ENCODE measurements around the gene CARHSP1. TPM values are rescaled to one million over a fixed set of nuclear protein-coding genes. Genes with fewer than 3 reads are reported as not detected.

Gene CARHSP1
- total RNA-seq, 4 donors from 2014 or later = 89.3 to 135 (median 124) TPM

DNA sequence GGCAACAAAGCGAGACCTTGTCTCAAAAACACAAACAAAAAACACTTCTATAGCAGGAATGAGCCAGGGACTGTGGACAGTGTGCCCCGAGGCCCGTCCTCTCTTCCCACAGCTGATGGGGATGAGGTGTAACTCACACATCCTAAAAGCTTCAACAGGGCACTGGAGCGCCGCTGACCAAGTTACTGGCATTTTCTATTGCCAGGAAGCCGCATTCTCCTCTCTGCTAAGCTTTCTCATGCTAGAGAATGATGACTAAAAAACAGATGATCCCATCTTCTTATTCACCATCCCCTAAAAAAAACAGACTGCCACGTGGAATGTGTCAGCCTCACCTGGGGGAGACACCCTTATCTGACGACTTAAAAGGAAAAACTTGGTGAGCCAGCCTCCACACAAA, 16.3 kb downstream of the CARHSP1 start:
- TF ChIP-seq, protein P1, sequence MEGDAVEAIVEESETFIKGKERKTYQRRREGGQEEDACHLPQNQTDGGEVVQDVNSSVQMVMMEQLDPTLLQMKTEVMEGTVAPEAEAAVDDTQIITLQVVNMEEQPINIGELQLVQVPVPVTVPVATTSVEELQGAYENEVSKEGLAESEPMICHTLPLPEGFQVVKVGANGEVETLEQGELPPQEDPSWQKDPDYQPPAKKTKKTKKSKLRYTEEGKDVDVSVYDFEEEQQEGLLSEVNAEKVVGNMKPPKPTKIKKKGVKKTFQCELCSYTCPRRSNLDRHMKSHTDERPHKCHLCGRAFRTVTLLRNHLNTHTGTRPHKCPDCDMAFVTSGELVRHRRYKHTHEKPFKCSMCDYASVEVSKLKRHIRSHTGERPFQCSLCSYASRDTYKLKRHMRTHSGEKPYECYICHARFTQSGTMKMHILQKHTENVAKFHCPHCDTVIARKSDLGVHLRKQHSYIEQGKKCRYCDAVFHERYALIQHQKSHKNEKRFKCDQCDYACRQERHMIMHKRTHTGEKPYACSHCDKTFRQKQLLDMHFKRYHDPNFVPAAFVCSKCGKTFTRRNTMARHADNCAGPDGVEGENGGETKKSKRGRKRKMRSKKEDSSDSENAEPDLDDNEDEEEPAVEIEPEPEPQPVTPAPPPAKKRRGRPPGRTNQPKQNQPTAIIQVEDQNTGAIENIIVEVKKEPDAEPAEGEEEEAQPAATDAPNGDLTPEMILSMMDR (IDR thresholded peaks at IDR 0.05) = no peak
- ATAC-seq (ENCODE audit: low FRiP score) (peak; percentile 26), DNase-seq (ENCODE audit: low spot score) (no peak)

DNA sequence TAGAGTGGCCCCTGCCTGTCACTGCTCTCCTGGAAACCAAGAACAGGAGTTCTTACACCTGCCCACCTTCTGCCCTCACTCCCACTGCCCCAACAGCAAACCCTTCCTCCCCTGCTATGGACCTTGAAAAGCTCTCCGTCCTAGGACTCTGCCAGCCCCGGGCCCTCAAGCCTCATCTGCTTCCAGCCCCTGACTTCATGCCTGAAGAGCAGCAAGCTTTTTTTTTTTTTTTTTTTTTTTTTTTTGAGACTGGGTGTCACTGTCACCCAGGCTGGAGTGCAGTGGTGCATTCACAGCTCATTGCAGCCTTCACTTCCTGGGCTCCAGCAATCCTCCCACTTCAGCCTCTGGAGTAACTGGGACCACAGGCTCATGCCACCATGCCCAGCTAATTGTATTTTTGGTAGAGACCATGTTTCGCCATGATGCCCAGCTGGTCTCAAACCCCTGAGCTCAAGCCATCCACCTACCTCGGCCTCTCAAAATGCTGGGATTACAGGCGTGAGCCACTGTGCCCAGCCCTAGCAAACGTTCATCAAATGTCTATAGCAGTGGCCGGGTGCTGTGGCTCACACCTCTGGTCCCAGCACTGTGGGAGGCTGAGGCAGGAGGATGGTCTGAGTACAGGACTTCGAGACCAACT, 16.9 kb downstream of the CARHSP1 start:
- ATAC-seq (ENCODE audit: low FRiP score) = no peak

DNA sequence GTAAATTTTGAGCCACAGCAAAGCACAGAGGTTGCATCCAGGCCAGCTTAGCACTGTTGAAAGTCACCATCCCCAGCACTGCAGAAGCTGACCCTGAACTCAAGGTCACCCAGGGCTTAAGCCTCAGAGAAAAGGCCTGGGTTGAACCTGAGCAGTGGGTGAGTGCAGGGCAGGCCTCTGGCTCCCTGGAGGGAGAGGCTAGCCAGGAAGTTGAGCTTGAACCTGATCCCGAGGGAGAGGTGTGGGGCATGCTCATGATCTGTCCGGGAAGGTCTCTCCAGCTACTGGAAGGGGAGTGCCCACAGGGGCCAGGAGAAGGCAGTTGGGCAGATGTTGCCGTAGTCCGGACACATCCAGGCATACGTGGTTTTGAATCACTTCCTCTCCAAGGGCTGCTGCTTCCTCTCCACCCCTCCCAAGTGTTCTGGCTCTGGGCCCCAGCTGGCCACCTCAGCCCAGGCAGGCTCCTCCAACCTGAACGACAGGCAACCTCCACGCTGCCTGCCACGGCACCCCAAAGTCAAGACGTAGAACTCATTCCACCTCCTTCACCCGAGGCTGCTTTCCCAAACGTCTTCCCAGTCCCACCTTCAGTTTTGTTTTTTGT, 18.4 kb downstream of the CARHSP1 start:
- no peak for DNase-seq (ENCODE audit: low spot score)
- TF ChIP-seq, protein P1 (IDR thresholded peaks at IDR 0.05) = no peak
- ATAC-seq (ENCODE audit: low FRiP score) = peak; percentile 64

More for the DNA sequence above, 16.9 kb downstream of the CARHSP1 start:
- TF ChIP-seq, protein P1 (IDR thresholded peaks at IDR 0.05) = no peak
- DNase-seq (ENCODE audit: low spot score) = no peak

DNA sequence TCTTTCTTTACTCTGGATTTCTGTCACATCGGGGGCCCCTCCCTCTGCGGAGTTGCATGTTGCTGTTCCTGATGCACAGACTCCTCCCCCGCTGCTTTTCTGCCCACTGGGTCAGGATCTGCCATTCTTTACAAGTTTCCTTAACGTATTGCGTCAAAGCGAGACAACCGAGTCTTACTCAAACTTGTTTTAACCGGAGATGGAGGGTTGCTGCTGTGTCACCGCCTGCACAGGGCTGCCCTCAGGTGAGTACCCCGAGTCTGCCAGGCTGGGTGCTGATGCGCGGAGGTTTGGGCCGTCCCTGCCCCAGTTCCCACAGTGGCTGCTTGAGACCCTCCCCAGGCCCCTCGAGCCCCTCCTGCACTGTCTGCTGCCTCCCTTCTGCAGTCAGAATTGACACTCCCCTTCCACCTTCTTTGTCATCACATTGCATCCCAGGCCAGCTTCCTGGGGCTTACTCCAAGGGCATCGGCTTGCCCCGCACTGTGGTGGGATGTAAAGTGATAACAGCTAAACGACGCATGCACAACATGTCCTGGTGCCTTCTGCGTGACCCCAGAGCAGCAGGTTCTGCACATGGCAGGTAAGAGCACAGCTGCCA, 19.3 kb downstream of the CARHSP1 start:
- no peak for DNase-seq (ENCODE audit: low spot score)
- TF ChIP-seq, protein P1 (IDR thresholded peaks at IDR 0.05) = no peak
- ATAC-seq (ENCODE audit: low FRiP score) = no peak

DNA sequence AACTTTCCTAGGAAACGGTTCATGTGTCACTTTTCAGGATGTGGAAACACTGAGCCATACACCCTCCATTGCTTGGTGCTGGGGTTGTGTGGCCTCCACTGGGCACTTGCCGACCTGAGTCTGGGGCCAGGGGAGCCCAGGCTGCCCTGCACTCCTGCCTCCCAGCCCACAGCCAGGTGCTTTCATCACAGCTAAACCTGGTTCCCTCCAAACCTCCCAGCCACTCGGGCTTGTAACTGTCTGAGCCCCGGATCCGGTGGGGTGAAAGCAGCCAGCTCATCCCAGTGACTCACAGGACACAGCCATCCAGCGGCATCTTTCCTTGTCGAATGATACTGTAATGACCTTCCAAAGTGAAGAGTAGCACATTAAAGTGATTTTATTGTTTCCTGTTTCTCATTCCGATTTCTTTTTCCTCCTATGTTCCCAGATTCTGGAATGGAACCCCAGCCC, 19.8 kb downstream of the CARHSP1 start:
- DNase-seq (ENCODE audit: low spot score) (no peak), ATAC-seq (ENCODE audit: low FRiP score) (no peak)
- TF ChIP-seq, protein P1 (IDR thresholded peaks at IDR 0.05) = no peak

DNA sequence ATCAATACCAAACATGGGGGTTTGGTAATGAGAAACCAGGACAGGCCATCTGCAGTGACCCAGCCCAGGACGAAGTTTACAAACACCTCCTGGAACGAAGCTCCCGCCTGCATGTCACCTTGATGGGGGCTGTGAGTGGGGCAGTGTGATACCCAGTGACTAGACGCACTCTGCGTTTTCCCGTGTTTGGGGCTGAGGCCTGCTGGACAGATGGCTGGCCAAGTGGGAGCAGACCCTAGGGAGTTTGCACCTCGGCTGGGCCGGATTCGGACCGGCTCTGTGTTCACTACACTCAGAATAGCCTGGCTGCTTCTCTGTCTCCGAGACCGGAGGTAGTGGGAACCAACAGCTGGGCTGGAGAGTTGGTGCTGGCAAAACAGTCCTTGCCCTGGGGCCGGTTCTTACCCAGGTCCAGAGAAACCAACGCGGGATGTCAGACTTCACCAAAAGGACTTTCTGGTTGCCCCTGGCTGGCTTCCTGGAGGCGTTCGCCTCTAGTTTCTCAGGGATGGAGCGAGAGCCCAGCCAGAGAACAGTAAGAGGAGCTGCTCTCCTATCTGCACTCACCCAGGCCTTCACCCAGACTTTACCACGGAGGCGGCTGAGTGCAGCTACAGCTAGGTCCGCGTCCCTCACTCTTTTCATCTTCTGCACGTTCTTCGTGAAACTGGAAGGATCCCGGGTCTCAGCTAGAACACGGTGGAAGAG, 20.4 kb downstream of the CARHSP1 start:
- DNase-seq (ENCODE audit: low spot score) = no peak
- no peak for ATAC-seq (ENCODE audit: low FRiP score)

More for the DNA sequence above, 20.4 kb downstream of the CARHSP1 start:
- TF ChIP-seq, protein P1 (IDR thresholded peaks at IDR 0.05) = no peak

All from omental fat pad (tissue), 4 donors.